ENCODE results near the gene RO60. TPM values are rescaled to one million over a fixed set of nuclear protein-coding genes. Genes with fewer than 3 reads are reported as not detected.

Gene RO60
- total and polyA plus RNA-seq, 2 of the 13 experiments (the other 11 are each of a cell fraction or from before 2014, with no cell fraction given): 20.3 to 53.7 TPM

DNA sequence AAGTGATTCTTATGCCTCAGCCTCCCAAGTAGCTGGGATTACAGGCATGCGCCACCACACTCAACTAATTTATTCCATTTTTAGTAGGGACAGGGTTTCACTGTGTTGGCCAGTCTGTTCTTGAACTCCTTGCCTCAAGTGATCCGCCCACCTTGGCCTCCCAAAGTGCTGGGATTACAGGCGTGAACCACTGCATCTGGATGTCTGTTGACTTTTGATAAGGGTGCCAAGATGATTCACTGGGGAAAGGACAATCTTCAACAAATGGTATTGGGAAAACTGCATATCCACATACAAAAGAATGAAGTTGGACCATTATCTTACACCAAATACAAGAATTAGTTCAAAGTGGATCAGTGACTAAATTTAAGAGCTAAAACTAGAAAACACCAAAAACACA is 19.8 kb downstream of the RO60 start:
- Histone ChIP-seq H3K4me1 (ENCODE audit: insufficient read depth, low read length) (no peaks in the 10 kb centered on the region), H3K79me2 (ENCODE audit: insufficient read depth, low read length) (no peaks in the 10 kb centered on the region), H4K20me1 (ENCODE audit: insufficient read depth, low read length) (no peaks in the 10 kb centered on the region), H3K27ac (ENCODE audit: extremely low read length, insufficient read depth, low read length) (no peak overlapping the region), H3K4me3 (replicated peaks in 1 of 3; ENCODE audit: insufficient read depth in 1 of 3, low read depth in 2 of 3, low read length in 3 of 3) (no peak overlapping the region), H3K9ac (ENCODE audit: insufficient read depth, low read depth, low read length) (no peak overlapping the region), H3K27me3 (ENCODE audit: control insufficient read depth in 1 of 2, insufficient read depth in 2 of 2, low read length in 2 of 2) (no peaks in the 10 kb centered on the region), H3K36me3 (replicated peaks in 1 of 2; ENCODE audit: control insufficient read depth in 1 of 2, insufficient read depth in 2 of 2, low read length in 2 of 2) (peaks cover 9 to 47% of the 10 kb centered on the region in 2 experiments), H2AFZ (ENCODE audit: low read length) (no peak overlapping the region), H3K4me2 (ENCODE audit: low read depth, low read length) (no peak overlapping the region), H3K9me3 (ENCODE audit: low read length) (peaks cover 13% of the 10 kb centered on the region; the same call in 1 of the 2 replicates)
- 98% methylated on average over 3 of the region's 3 CpGs for WGBS (ENCODE audit: low lambda C conversion rate)
- CTCF ChIA-PET (ENCODE audit: low intra/inter-chr PET ratio, low total read pairs): no interaction called here
- DNase-seq (ENCODE audit: low spot score) (no peak), ATAC-seq (no peak), FAIRE-seq (no peak)
- intact Hi-C loops (cut with micrococcal nuclease; ENCODE audit: unreplicated experiment): loop anchor here (5.0 kb wide), 1 partner anchor 1207 kb away; no protein-coding TSS in a partner anchor
- in situ Hi-C loops (cut with HindIII; ENCODE audit: extremely low pct_ligation_motif_present, low pct_unique_long_range_greater_than_20kb): no loop called here
- POLR2A ChIA-PET: no interaction called here
- TF ChIP-seq RBM39 (IDR thresholded peaks at IDR 0.05; ENCODE audit: low read depth, low read length, poor library complexity, severe bottlenecking): no peak
- TF ChIP-seq, protein P1, sequence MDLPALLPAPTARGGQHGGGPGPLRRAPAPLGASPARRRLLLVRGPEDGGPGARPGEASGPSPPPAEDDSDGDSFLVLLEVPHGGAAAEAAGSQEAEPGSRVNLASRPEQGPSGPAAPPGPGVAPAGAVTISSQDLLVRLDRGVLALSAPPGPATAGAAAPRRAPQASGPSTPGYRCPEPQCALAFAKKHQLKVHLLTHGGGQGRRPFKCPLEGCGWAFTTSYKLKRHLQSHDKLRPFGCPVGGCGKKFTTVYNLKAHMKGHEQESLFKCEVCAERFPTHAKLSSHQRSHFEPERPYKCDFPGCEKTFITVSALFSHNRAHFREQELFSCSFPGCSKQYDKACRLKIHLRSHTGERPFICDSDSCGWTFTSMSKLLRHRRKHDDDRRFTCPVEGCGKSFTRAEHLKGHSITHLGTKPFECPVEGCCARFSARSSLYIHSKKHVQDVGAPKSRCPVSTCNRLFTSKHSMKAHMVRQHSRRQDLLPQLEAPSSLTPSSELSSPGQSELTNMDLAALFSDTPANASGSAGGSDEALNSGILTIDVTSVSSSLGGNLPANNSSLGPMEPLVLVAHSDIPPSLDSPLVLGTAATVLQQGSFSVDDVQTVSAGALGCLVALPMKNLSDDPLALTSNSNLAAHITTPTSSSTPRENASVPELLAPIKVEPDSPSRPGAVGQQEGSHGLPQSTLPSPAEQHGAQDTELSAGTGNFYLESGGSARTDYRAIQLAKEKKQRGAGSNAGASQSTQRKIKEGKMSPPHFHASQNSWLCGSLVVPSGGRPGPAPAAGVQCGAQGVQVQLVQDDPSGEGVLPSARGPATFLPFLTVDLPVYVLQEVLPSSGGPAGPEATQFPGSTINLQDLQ (CRISPR knock-in tag; IDR thresholded peaks at IDR 0.05): no peak
- TF ChIP-seq ZNF510 (CRISPR knock-in tag; IDR thresholded peaks at IDR 0.05; ENCODE audit: low read depth): no peak
- TF ChIP-seq ZFX (CRISPR knock-in tag; IDR thresholded peaks at IDR 0.05; ENCODE audit: low read depth): no peak
- no TSS peak for BruUV-seq (replicated peaks)

Measured in HepG2 (cell line).